Mesendoderm (in vitro differentiated cells): Measurements from ENCODE around the gene LYRM1.
"Not testable (repeated sequence)": the region's sequence is repeated elsewhere in the genome, so short reads cannot be mapped to it uniquely, and the experiment has no call there.

Source experiments
- DNase-seq: peaks from one replicate; pipeline ENCODE4 v3.0.0; 2013
- H2AK5ac ChIP-seq: 2 replicates; pipeline ENCODE4 v1.6.1; 2013; ENCODE audit warnings: low read length, inconsistent platforms
- H2BK120ac ChIP-seq: 2 replicates; pipeline ENCODE4 v1.6.1; 2013; ENCODE audit warnings: low read depth, mild to moderate bottlenecking, low read length, moderate library complexity, mixed read lengths
- H2BK15ac ChIP-seq: replicated peaks from 2 replicates; pipeline ENCODE4 v1.6.1; 2013; ENCODE audit warnings: low read depth, mild to moderate bottlenecking, moderate library complexity
- H2BK5ac ChIP-seq: 2 replicates; pipeline ENCODE4 v1.6.1; 2013; ENCODE audit warnings: low read length, inconsistent platforms
- H3K18ac ChIP-seq: 2 replicates; pipeline ENCODE4 v1.6.1; 2013; ENCODE audit warnings: mild to moderate bottlenecking, low read length, mixed read lengths
- H3K23ac ChIP-seq: one replicate; pipeline ENCODE4 v1.6.1; 2013; ENCODE audit warnings: low read length
- H3K27ac ChIP-seq: 2 replicates; pipeline ENCODE4 v1.5.1; 2013; ENCODE audit warnings: low read depth, mild to moderate bottlenecking, inconsistent platforms, low read length, moderate library complexity
- H3K27me3 ChIP-seq: 2 replicates; pipeline ENCODE4 v1.6.1; 2013; ENCODE audit warnings: low read length, control low read depth, mild to moderate bottlenecking, inconsistent platforms; ENCODE audit not compliant: insufficient read depth, poor library complexity
- H3K36me3 ChIP-seq: 2 replicates; pipeline ENCODE4 v1.6.1; 2013; ENCODE audit warnings: low read length, inconsistent platforms; ENCODE audit not compliant: control insufficient read depth, insufficient read depth
- H3K4ac ChIP-seq: one replicate; pipeline ENCODE4 v1.6.1; 2013; ENCODE audit warnings: low read depth, mild to moderate bottlenecking, low read length, moderate library complexity
- H3K4me1 ChIP-seq: 2 replicates; pipeline ENCODE4 v1.6.1; 2013; ENCODE audit warnings: low read depth, low read length, inconsistent platforms; ENCODE audit not compliant: control insufficient read depth
- H3K4me2 ChIP-seq: 2 replicates; pipeline ENCODE4 v1.6.1; 2013; ENCODE audit warnings: low read length
- H3K4me3 ChIP-seq: 2 replicates; pipeline ENCODE4 v1.5.1; 2013; ENCODE audit warnings: mild to moderate bottlenecking, low read length
- H3K56ac ChIP-seq: one replicate; pipeline ENCODE4 v1.6.1; 2013; ENCODE audit warnings: low read length
- H3K79me1 ChIP-seq: 2 replicates; pipeline ENCODE4 v1.6.1; 2013; ENCODE audit warnings: low read length, inconsistent platforms
- H3K79me2 ChIP-seq: 2 replicates; pipeline ENCODE4 v1.6.1; 2013; ENCODE audit warnings: mild to moderate bottlenecking, low read length; ENCODE audit not compliant: control insufficient read depth, insufficient read depth
- H3K9ac ChIP-seq: 2 replicates; pipeline ENCODE4 v1.6.1; 2013; ENCODE audit warnings: low read length, inconsistent platforms
- H4K5ac ChIP-seq: one replicate; pipeline ENCODE4 v1.6.1; 2013; ENCODE audit warnings: low read length
- H4K8ac ChIP-seq: one replicate; pipeline ENCODE4 v1.6.1; 2013; ENCODE audit warnings: low read depth, mild to moderate bottlenecking, control low read depth, low read length, moderate library complexity
- WGBS: extraction: QIAGEN DNeasy Blood & Tissue Kit; methylation state at CpG from one replicate; pipeline ENCODE4 v1.1.7; 2013; ENCODE audit warnings: low lambda C conversion rate, missing lambda C conversion rate; ENCODE audit not compliant: insufficient coverage; ENCODE audit errors: extremely low coverage; 5-methylcytosine and 5-hydroxymethylcytosine counted together

LYRM1 gene

DNA sequence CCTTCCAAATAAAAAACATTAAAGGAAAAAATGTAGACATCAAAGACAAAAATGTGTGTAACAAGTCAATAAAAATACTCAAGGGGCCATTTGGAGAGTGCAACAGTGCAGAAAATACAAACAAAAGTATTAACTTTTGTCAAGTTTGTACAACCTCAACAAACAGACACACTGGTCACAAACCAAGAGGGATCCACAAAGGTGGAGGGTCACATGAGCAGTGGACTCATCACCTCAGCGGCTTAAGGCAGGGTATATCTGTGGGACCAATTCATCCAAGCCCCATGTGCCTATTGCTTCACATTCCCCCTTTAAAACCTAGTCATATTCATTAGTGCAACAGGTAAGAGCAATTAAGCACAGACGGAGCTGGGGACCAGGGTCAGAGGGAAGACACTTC is 45.6 kb upstream of the LYRM1 start:
- Histone ChIP-seq H4K5ac (no peak overlapping the region), H3K79me2 (no peaks in the 10 kb centered on the region), H3K9ac (no peak overlapping the region), H3K27me3 (no peaks in the 10 kb centered on the region), H3K4me2 (no peak overlapping the region), H3K79me1 (peaks cover 1% of the 10 kb centered on the region), H2AK5ac (no peak overlapping the region), H3K4me1 (no peaks in the 10 kb centered on the region), H2BK15ac (no peak overlapping the region), H3K4me3 (no peak overlapping the region), H3K27ac (no peak overlapping the region), H3K18ac (no peak overlapping the region), H4K8ac (no peak overlapping the region), H3K36me3 (no peaks in the 10 kb centered on the region), H3K4ac (no peak overlapping the region), H2BK120ac (no peak overlapping the region), H3K56ac (no peak overlapping the region), H3K23ac (no peak overlapping the region), H2BK5ac (no peak overlapping the region)
- no CpG with 5 or more reads among the region's 2 CpGs for WGBS
- DNase-seq = no peak

DNA sequence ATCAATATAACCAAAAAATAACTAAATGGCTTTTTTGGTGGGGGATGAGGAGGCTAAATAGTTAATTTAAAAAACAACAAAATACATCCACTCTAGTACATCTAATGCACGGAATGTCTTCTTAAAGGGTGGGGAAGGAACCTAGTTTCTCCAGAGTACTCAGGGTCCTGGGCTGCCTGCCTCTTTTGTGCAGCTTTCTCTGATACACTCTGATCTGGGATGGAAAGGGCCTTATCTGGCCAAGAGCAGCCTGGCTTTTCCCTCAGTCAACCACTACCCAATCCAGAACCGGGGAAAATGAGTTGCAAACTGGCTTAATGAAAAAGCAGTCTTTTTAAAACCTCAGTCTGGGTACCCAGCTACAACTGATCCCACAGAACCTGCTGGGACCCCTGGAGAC is 43.3 kb upstream of the LYRM1 start:
- Histone ChIP-seq H4K8ac (no peak overlapping the region), H3K9ac (no peak overlapping the region), H4K5ac (no peak overlapping the region), H3K27ac (no peak overlapping the region), H3K79me2 (no peaks in the 10 kb centered on the region), H3K56ac (no peak overlapping the region), H3K27me3 (no peaks in the 10 kb centered on the region), H3K36me3 (peaks cover 1% of the 10 kb centered on the region), H3K18ac (no peak overlapping the region), H2BK5ac (no peak overlapping the region), H3K4me2 (no peak overlapping the region), H3K79me1 (peaks cover 1% of the 10 kb centered on the region), H2AK5ac (no peak overlapping the region), H3K23ac (no peak overlapping the region), H2BK15ac (no peak overlapping the region), H3K4me1 (no peaks in the 10 kb centered on the region), H2BK120ac (no peak overlapping the region), H3K4ac (no peak overlapping the region), H3K4me3 (no peak overlapping the region)
- no CpG with 5 or more reads among the region's 2 CpGs for WGBS
- DNase-seq = no peak

DNA sequence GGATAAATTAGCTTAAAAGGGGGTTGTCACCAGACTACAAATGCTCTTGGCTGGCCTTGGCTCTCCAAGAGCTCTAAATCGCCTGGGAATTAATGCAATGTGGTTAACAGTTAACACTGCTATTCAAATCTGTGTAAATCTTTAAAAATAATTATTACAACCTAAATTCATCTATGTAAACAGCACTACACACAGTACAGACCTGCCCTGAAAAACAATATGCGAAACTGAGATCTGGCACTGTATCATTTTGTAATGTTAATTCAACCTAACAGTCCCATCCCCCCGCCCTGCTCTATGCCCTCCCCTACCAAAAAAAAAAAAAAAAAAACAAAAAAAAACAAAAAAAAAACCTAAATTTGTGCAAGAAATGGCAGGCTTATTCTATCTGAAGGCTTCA is 41.3 kb upstream of the LYRM1 start:
- WGBS = no CpG with 5 or more reads among the region's 3 CpGs
- Histone ChIP-seq H2AK5ac (no peak overlapping the region), H3K36me3 (peaks cover 1% of the 10 kb centered on the region), H2BK120ac (no peak overlapping the region), H4K8ac (no peak overlapping the region), H4K5ac (no peak overlapping the region), H3K27ac (no peak overlapping the region), H3K79me2 (peaks cover 6% of the 10 kb centered on the region), H3K56ac (no peak overlapping the region), H3K18ac (no peak overlapping the region), H3K9ac (no peak overlapping the region), H2BK15ac (no peak overlapping the region), H3K4me3 (no peak overlapping the region), H3K4ac (no peak overlapping the region), H2BK5ac (no peak overlapping the region), H3K4me2 (no peak overlapping the region), H3K23ac (no peak overlapping the region), H3K27me3 (no peaks in the 10 kb centered on the region), H3K79me1 (peaks cover 8% of the 10 kb centered on the region), H3K4me1 (no peaks in the 10 kb centered on the region)
- DNase-seq = no peak

DNA sequence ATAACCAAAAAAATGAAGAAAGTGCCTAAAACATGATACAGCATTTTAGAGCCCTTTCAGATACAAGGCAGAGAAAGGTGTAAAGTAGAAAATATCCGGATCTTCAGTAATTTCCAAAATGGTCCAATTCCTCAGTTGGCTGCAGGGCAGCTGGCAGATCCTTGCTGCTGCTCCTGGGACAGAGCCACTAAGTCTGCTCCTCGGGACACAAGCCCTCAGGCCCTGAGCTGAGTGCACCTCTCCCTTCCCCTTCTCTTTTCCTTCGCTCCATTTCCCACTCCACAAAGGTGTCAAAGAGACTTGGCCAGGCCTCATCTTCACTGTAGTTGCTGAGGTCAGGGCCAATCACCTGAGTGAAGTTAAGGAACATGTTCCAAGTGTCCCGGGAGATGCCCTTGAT is 40.9 kb upstream of the LYRM1 start:
- no peak for DNase-seq
- Histone ChIP-seq H2BK15ac (no peak overlapping the region), H4K5ac (no peak overlapping the region), H3K36me3 (peaks cover 1% of the 10 kb centered on the region), H2AK5ac (no peak overlapping the region), H3K18ac (no peak overlapping the region), H3K4me3 (no peak overlapping the region), H2BK5ac (no peak overlapping the region), H3K56ac (no peak overlapping the region), H3K4ac (no peak overlapping the region), H4K8ac (no peak overlapping the region), H3K23ac (no peak overlapping the region), H3K4me2 (no peak overlapping the region), H3K4me1 (no peaks in the 10 kb centered on the region), H3K27me3 (no peaks in the 10 kb centered on the region), H3K27ac (no peak overlapping the region), H2BK120ac (no peak overlapping the region), H3K79me1 (peaks cover 10% of the 10 kb centered on the region), H3K79me2 (peaks cover 8% of the 10 kb centered on the region), H3K9ac (no peak overlapping the region)
- WGBS = no CpG with 5 or more reads among the region's 4 CpGs

DNA sequence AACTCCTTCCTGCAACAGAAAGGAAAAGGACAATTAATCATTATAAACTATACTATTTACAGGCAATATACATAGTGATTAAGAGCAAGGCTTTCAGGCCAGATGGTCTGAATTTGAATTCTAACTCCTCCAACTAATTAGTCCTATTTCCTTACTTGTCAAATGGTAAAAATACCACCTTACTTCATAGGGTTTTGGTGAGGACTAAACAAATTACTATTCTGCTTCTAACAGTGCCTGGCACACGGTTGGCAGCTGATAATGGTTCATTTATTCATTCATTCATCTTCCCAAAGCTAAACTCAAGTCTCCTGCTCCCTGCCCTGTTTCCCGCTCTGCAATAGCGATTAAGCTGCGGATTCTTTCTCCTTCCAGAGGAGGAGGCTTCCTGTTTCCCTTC is 40.2 kb upstream of the LYRM1 start:
- H3K56ac ChIP-seq = no peak overlapping the region
- no peak overlapping the region for H3K18ac ChIP-seq
- H2AK5ac ChIP-seq = no peak overlapping the region
- no peak overlapping the region for H4K5ac ChIP-seq
- no peak overlapping the region for H3K4me3 ChIP-seq
- H3K27ac ChIP-seq = no peak overlapping the region
- no peak overlapping the region for H2BK120ac ChIP-seq
- no peaks in the 10 kb centered on the region for H3K27me3 ChIP-seq
- no CpG with 5 or more reads among the region's 4 CpGs for WGBS
- H2BK15ac ChIP-seq = no peak overlapping the region
- H4K8ac ChIP-seq = no peak overlapping the region
- H3K79me2 ChIP-seq = peaks cover 10% of the 10 kb centered on the region
- H3K36me3 ChIP-seq = peaks cover 1% of the 10 kb centered on the region
- H3K4me1 ChIP-seq = no peaks in the 10 kb centered on the region
- no peak overlapping the region for H3K4ac ChIP-seq
- no peak overlapping the region for H3K23ac ChIP-seq
- H3K4me2 ChIP-seq = no peak overlapping the region
- DNase-seq = no peak
- H3K9ac ChIP-seq = no peak overlapping the region
- H2BK5ac ChIP-seq = no peak overlapping the region
- H3K79me1 ChIP-seq = peaks cover 11% of the 10 kb centered on the region

DNA sequence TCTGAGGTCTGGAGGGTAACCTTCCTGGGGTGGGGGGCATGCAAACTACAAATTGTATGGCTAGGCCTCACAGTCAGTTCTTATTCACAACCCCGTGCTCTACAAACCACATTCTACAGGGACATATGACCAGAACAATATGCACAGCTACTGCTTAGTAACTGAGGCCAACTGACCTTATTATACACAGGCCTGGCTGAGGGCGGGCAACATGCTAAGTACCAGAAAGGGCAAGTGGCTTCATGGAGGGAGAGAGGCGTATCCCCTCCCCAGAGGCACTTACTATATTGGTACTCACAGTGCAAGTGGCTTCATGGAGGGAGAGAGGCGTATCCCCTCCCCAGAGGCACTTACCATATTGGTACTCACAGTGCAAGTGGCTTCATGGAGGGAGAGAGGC is 39.6 kb upstream of the LYRM1 start:
- H3K79me2 ChIP-seq = peaks cover 13% of the 10 kb centered on the region
- not testable (repeated sequence) for H3K4me2 ChIP-seq, H2AK5ac ChIP-seq, H3K4me3 ChIP-seq, H3K56ac ChIP-seq, H3K18ac ChIP-seq, H2BK120ac ChIP-seq, H3K4ac ChIP-seq, H3K27ac ChIP-seq, H3K27me3 ChIP-seq, H2BK15ac ChIP-seq, H4K8ac ChIP-seq, H3K4me1 ChIP-seq, H3K9ac ChIP-seq, H2BK5ac ChIP-seq, DNase-seq, H3K23ac ChIP-seq, H3K36me3 ChIP-seq, H4K5ac ChIP-seq
- peaks cover 11% of the 10 kb centered on the region for H3K79me1 ChIP-seq
- no CpG with 5 or more reads among the region's 4 CpGs for WGBS
